AG04450 (cell line): ENCODE data around the gene E2F4. TPM values are rescaled to one million over a fixed set of nuclear protein-coding genes. Genes with fewer than 3 reads are reported as not detected.

ENCODE experiments used
- CTCF ChIA-PET: fragments of 300-600, 350-600 bp; formaldehyde crosslinking; extraction: SDS; loops from one replicate; lab custom pipeline; 2022; ENCODE audit warnings: antibody characterized with exemption, inconsistent platforms; lab: Charles Lee
- POLR2A ChIA-PET: fragments of 350-600 bp; formaldehyde crosslinking; extraction: SDS; loops from one replicate; lab custom pipeline; 2021; ENCODE audit warnings: antibody characterized with exemption, inconsistent platforms; lab: Yijun Ruan, JAX
- DNase-seq: peaks from one replicate; pipeline ENCODE4 v3.0.0-alpha.2; 2011; ENCODE audit warnings: low read depth, low spot score
- H3K27ac ChIP-seq: one replicate; pipeline ENCODE4 v1.5.1; 2012; ENCODE audit warnings: low read depth, low read length, control low read depth
- H3K27me3 ChIP-seq: one replicate; pipeline ENCODE4 v1.6.0; 2012; ENCODE audit warnings: low read length; ENCODE audit not compliant: control insufficient read depth, insufficient read depth
- H3K4me3 ChIP-seq: 2 replicates; pipeline ENCODE4 v1.5.1; 2011; ENCODE audit warnings: mild to moderate bottlenecking, low read depth, low read length, control low read depth
- H3K9me3 ChIP-seq: 2 replicates; pipeline ENCODE4 v1.5.1; 2012; ENCODE audit warnings: low read length; ENCODE audit not compliant: control insufficient read depth, insufficient read depth
- CTCF ChIP-seq: IDR thresholded peaks from 2 replicates; pipeline ENCODE4 v1.5.1; 2011; ENCODE audit warnings: low read depth, low read length, control low read depth, inconsistent platforms
- polyA plus RNA-seq: library from polyadenylated mRNA; depleted of rRNA; stranded (reverse); fragments of >200 nt; gene quantifications from 2 replicates; pipeline ENCODE4 v1.2.3, GENCODE V29; 2011

The E2F4 gene
- polyA plus RNA-seq, 1 experiment: 50.0 TPM

- H3K9me3 ChIP-seq: no peaks in the 10 kb centered on the region; the same call in 1 of the 2 replicates
- CTCF ChIA-PET: interaction anchor here (0.6 to 1.2 kb wide), 4 partner anchors 10 to 279 kb away, joined by 3 to 4 read pairs (median 4); no protein-coding TSS in a partner anchor
- peak overlapping the region; percentile 58 for H3K4me3 ChIP-seq
- H3K27ac ChIP-seq: peak overlapping the region; percentile 80
- H3K27me3 ChIP-seq: peaks cover 31% of the 10 kb centered on the region
- DNase-seq: no peak
- POLR2A ChIA-PET: interaction anchor here (1.2 to 1.9 kb wide), 4 partner anchors 10 to 16 kb away, joined by 3 to 10 read pairs (median 7); partner anchors contain the start of genes FBXL8 and TRADD
- TF ChIP-seq CTCF: peak; percentile 65
Observed at GRCh38 chr16:67169642-67170167, 22.2 kb upstream of the E2F4 start.

- peaks cover 25% of the 10 kb centered on the region for H3K27me3 ChIP-seq
- peak; percentile 36 for DNase-seq
- POLR2A ChIA-PET: interaction anchor here (0.6 to 1.9 kb wide), 8 partner anchors 10 to 364 kb away, joined by 3 to 10 read pairs (median 4); partner anchors contain the start of genes FBXL8 and TRADD
- no peaks in the 10 kb centered on the region; the same call in 1 of the 2 replicates for H3K9me3 ChIP-seq
- peak within 1 kb of the TSS; percentile 80 for H3K27ac ChIP-seq
- TF ChIP-seq CTCF: no peak
- CTCF ChIA-PET: interaction anchor here (0.6 to 1.6 kb wide), 6 partner anchors 8 to 280 kb away, joined by 3 to 5 read pairs (median 4); partner anchors contain the start of gene B3GNT9
- peak within 1 kb of the TSS; percentile 58 for H3K4me3 ChIP-seq
Observed at GRCh38 chr16:67170168-67170948, 21.6 kb upstream of the E2F4 start, which contains the start of gene NOL3. NOL3 (plus strand) TSS chr16:67170538.

GRCh38 chr16:67170949-67171649 lies 20.9 kb upstream of the E2F4 start:
- no peak for TF ChIP-seq CTCF
- H3K27me3 ChIP-seq: peaks cover 19% of the 10 kb centered on the region
- no peak for DNase-seq
- H3K4me3 ChIP-seq: peak overlapping the region; percentile 58
- H3K9me3 ChIP-seq: no peaks in the 10 kb centered on the region; the same call in 1 of the 2 replicates
- ChIA-PET POLR2A (interaction anchor here (0.7 to 1.9 kb wide), 5 partner anchors 11 to 285 kb away, joined by 3 to 9 read pairs (median 4); partner anchors contain the start of genes FBXL8 and TRADD), CTCF (interaction anchor here (0.8 to 1.6 kb wide), 3 partner anchors 9 to 20 kb away, joined by 3 to 5 read pairs (median 4); partner anchors contain the start of gene B3GNT9)
- H3K27ac ChIP-seq: peak overlapping the region; percentile 80

GRCh38 chr16:67173323-67173722 lies 18.6 kb upstream of the E2F4 start:
- CTCF ChIA-PET: interaction anchor here (0.6 kb wide), 1 partner anchor 24 kb away, joined by 5 read pairs; no protein-coding TSS in a partner anchor
- POLR2A ChIA-PET: interaction anchor here (1.3 kb wide), 1 partner anchor 10 kb away, joined by 3 read pairs; no protein-coding TSS in a partner anchor
- no peak for TF ChIP-seq CTCF
- Histone ChIP-seq H3K4me3 (no peak overlapping the region), H3K27ac (no peak overlapping the region), H3K27me3 (no peaks in the 10 kb centered on the region), H3K9me3 (no peaks in the 10 kb centered on the region; the same call in 1 of the 2 replicates)
- no peak for DNase-seq
